Body of pancreas (tissue), 4 donors: ENCODE data around the gene SORCS1. TPM values are rescaled to one million over a fixed set of nuclear protein-coding genes. Genes with fewer than 3 reads are reported as not detected.

Experiments used
- ATAC-seq: fragments of 150-250 bp; one replicate; pipeline ENCODE4 v1.9.1; 2016
- DNase-seq, 4 donors: peaks; one replicate each; pipeline ENCODE4 v3.0.0-alpha.2; 2019
- H3K27ac ChIP-seq, 4 donors: fragments of 200-600 bp; sonication (generic); 1 replicate in 3 of 4; 2 replicates in 1 of 4; pipeline versions ENCODE4 v1.5.1 to v1.6.1; 2016 to 2019; ENCODE audit warnings: mild to moderate bottlenecking in 1 of 4, mixed read lengths in 1 of 4, moderate library complexity in 1 of 4
- H3K27me3 ChIP-seq, 2 donors: fragments of 200-600 bp; sonication (generic); one replicate each; pipeline ENCODE4 v1.6.0; 2016; ENCODE audit warnings: mild to moderate bottlenecking in 1 of 2
- H3K36me3 ChIP-seq, 2 donors: fragments of 200-600 bp; sonication (generic); replicated peaks in 1 of 2; 2 replicates each; pipeline ENCODE4 v1.5.1; 2016; ENCODE audit warnings: low read depth in 2 of 2; ENCODE audit not compliant: insufficient read depth in 1 of 2
- H3K4me1 ChIP-seq: fragments of 200-600 bp; sonication (generic); one replicate; pipeline ENCODE4 v1.6.0; 2016
- H3K4me3 ChIP-seq, 2 donors: fragments of 200-600 bp; sonication (generic); 1 replicate in 1 of 2; 2 replicates in 1 of 2; pipeline ENCODE4 v1.5.1; 2016 to 2019
- H3K9me3 ChIP-seq, 3 donors: fragments of 200-600 bp; sonication (generic); 1 replicate in 2 of 3; 2 replicates in 1 of 3; pipeline ENCODE4 v1.5.1; 2016
- CTCF ChIP-seq, 7 experiments: fragments of 450-650 bp in 4 of 7; fragments of 200-600 bp in 3 of 7; sonication (generic) in 3 of 7; IDR thresholded peaks; one replicate each; pipeline ENCODE4 v1.5.1; 2016 to 2019; ENCODE audit warnings: antibody characterized with exemption in 7 of 7
- POLR2A ChIP-seq, 3 donors: fragments of 450-650 bp; IDR thresholded peaks; one replicate each; pipeline ENCODE4 v1.6.1; 2016; ENCODE audit warnings: antibody characterized with exemption in 3 of 3, mild to moderate bottlenecking in 2 of 3
- WGBS, 2 donors: methylation state at CpG; one replicate each; pipeline ENCODE4 v1.1.5; 2017; 5-methylcytosine and 5-hydroxymethylcytosine counted together
- intact Hi-C: fragments of 100-400 bp; cut with DNase I; formaldehyde crosslinking; loops from one replicate; pipeline ENCODE4 v1.15.1; 2023
- total RNA-seq, 2 donors: library from RNA; depleted of rRNA; stranded (reverse); fragments of >200 nt; gene quantifications; one replicate each; pipeline ENCODE4 v1.1.0, GENCODE V29; 2016

Gene SORCS1
- total RNA-seq, 2 donors from 2014 or later: 1.3 to 6.0 TPM

GRCh38 chr10:107168738-107169137, 4.2 kb upstream of the SORCS1 start:
- ATAC-seq: no peak
- no peak for TF ChIP-seq POLR2A (IDR thresholded peaks at IDR 0.05)
- no peak for TF ChIP-seq CTCF (IDR thresholded peaks at IDR 0.05)
- Histone ChIP-seq H3K4me3 (no peak overlapping the region), H3K36me3 (no peaks in the 10 kb centered on the region), H3K27me3 (no peaks in the 10 kb centered on the region), H3K9me3 (no peaks in the 10 kb centered on the region), H3K4me1 (peaks cover 8% of the 10 kb centered on the region), H3K27ac (no peak overlapping the region)
- WGBS, 2 donors: 53 to 86% methylated on average over 1 of the region's 1 CpG
- no peak for DNase-seq
- intact Hi-C loops: no loop called here

GRCh38 chr10:107166403-107166802, 1.9 kb upstream of the SORCS1 start:
- Histone ChIP-seq H3K36me3 (no peaks in the 10 kb centered on the region), H3K27ac (no peak overlapping the region), H3K27me3 (no peaks in the 10 kb centered on the region), H3K4me1 (peaks cover 14% of the 10 kb centered on the region), H3K4me3 (no peak overlapping the region), H3K9me3 (no peaks in the 10 kb centered on the region)
- ATAC-seq (no peak), DNase-seq (no peak)
- intact Hi-C loops: no loop called here
- TF ChIP-seq CTCF (IDR thresholded peaks at IDR 0.05) (no peak), POLR2A (IDR thresholded peaks at IDR 0.05) (no peak)
- WGBS, 2 donors: 32 to 61% methylated on average over 2 of the region's 2 CpGs

- H3K27ac ChIP-seq: peak overlapping the region in 1 of 4 donors; percentile 53
- ATAC-seq (peak; percentile 36), DNase-seq (peak in 3 of 4 donors; percentile 8 to 15 (median 13))
- TF ChIP-seq CTCF (IDR thresholded peaks at IDR 0.05) (no peak), POLR2A (IDR thresholded peaks at IDR 0.05) (peak in 1 of 3 donors; percentile 32)
- H3K36me3 ChIP-seq: no peaks in the 10 kb centered on the region
- no peak overlapping the region for H3K4me3 ChIP-seq
- intact Hi-C loops: no loop called here
- WGBS, 2 donors: 1 to 2% methylated on average over 8 to 14 of the region's 14 CpGs
- H3K4me1 ChIP-seq: peaks cover 14% of the 10 kb centered on the region
- no peaks in the 10 kb centered on the region for H3K27me3 ChIP-seq
- no peaks in the 10 kb centered on the region for H3K9me3 ChIP-seq
Observed at GRCh38 chr10:107164992-107165391, 486 bp upstream of the SORCS1 start.

- WGBS, 2 donors: 4 to 8% methylated on average over 7 of the region's 7 CpGs
- TF ChIP-seq CTCF (IDR thresholded peaks at IDR 0.05): no peak
- TF ChIP-seq POLR2A (IDR thresholded peaks at IDR 0.05): no peak
- Histone ChIP-seq H3K27ac (peak overlapping the region in 1 of 4 donors; percentile 34), H3K4me3 (peak overlapping the region in 1 of 2 donors; percentile 12), H3K27me3 (no peaks in the 10 kb centered on the region), H3K36me3 (no peaks in the 10 kb centered on the region), H3K9me3 (no peaks in the 10 kb centered on the region), H3K4me1 (peaks cover 14% of the 10 kb centered on the region)
- peak; percentile 19 for ATAC-seq
- intact Hi-C loops: no loop called here
- peak in 2 of 4 donors; percentile 6 to 7 for DNase-seq
Observed at GRCh38 chr10:107163076-107163855, 1.2 kb downstream of the SORCS1 start.

GRCh38 chr10:107160866-107161265, 3.6 kb downstream of the SORCS1 start:
- peaks cover 14% of the 10 kb centered on the region for H3K4me1 ChIP-seq
- H3K9me3 ChIP-seq: no peaks in the 10 kb centered on the region
- intact Hi-C loops: no loop called here
- no peak for DNase-seq
- no peak overlapping the region for H3K4me3 ChIP-seq
- TF ChIP-seq CTCF (IDR thresholded peaks at IDR 0.05) (no peak), POLR2A (IDR thresholded peaks at IDR 0.05) (no peak)
- H3K27me3 ChIP-seq: no peaks in the 10 kb centered on the region
- no peak overlapping the region for H3K27ac ChIP-seq
- 19 to 24% methylated on average over 3 of the region's 3 CpGs for WGBS, 2 donors
- no peaks in the 10 kb centered on the region for H3K36me3 ChIP-seq
- no peak for ATAC-seq
